HG02588 (cell line): Measurements from ENCODE around the gene ZNF451.
"Not testable (repeated sequence)": the region's sequence is repeated elsewhere in the genome, so short reads cannot be mapped to it uniquely, and the experiment has no call there.

Source experiments
- ATAC-seq: cut with Tn5 transposase; IDR thresholded peaks from one replicate; pipeline ENCODE4 v1.9.1; 2021; ENCODE audit warnings: mild to moderate bottlenecking, moderate library complexity; ENCODE audit not compliant: unreplicated experiment

ZNF451 gene

DNA sequence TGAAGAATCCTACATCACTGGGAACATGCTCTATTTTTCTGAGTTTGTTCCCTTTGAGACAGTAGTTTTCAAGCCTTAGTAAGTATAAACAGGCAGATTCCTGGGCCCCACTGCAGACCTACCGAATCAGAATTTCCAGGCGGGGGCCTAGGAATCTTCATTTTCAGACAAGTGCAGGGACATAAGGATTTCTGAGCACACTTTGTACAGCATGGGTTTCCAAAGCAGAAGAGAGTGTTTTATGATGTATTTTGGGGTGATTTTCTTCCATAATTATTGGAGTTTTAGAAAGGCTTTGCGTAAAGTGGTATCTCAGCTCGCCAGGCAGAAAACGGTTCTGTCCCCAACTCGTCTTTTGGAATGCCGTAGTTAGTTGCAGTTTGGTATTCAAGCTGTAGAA is 1.4 kb downstream of the ZNF451 start:
- not testable (repeated sequence) for ATAC-seq

DNA sequence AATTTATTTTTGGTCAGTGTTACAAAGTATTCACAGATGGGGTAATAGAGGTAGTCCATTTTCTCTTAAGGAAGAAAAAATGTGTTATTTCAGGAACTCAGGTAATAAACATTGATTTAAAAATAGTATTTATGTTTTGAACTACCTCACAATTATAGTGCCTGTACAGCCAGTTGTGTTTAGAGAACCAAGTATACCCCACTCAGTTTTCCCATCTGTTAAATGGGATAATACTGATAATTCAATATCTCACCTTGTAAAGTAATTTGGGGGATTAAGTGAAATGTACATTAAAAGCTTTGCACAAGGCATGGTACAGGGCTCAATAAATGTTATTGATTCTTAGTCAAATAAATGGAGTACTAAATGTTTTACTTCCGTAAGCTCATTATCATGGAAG is 4.7 kb downstream of the ZNF451 start:
- ATAC-seq = no peak

DNA sequence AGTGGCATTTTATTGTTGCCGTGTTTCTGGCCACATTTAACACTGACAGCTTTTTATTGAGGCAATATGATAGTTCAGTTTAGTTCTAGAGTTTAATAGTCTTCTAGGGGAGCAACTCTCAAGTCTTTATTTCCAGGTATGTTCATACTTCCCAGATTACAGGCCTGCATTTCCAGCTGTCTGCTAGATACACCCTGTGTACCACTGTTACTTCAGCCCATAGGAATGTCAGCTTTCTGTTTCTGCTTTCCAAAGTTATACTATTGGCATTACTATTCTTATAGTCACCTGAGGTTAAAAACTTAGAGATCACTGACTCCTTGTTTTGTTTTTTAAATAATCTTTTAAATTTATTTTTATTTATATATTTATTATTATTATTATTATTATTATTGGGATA is 7.6 kb downstream of the ZNF451 start:
- no peak for ATAC-seq

DNA sequence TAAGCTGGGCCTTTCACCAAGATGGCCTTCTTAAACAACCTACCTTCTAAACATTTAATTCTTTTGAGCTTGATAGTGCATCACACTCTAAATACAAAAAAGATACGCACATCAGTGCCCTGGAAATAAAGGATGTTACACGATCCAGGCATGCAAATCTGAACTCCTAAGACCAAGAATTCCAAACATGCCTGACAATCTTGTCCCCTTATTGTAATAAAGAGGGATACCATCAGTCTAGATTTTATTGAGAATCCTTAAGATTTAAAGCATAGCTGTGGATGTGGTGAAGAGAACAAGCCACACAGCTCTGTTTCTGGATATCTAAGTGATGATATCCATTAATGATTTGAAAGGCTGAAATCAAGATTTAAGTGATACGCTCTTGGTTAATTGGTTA is 13.0 kb downstream of the ZNF451 start:
- no peak for ATAC-seq

DNA sequence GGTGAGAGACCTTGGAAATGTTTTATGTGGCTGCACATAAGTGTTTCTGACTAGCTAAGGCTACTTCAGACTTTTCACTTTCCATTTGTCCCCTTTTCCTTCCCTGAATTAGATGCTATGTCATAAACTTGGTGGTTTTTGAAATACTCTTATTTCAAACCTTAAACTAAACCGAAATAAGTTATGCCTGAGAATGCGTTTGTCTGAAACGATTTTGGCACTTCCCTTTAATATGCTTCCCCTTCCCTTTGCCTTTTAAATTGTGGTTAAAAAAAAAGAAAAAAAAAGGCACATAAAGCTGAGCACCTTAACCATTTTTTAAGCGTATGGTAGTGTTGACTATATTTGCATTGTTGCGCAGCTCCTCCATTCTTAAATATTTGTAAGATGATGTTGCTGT is 14.3 kb downstream of the ZNF451 start:
- ATAC-seq = no peak

DNA sequence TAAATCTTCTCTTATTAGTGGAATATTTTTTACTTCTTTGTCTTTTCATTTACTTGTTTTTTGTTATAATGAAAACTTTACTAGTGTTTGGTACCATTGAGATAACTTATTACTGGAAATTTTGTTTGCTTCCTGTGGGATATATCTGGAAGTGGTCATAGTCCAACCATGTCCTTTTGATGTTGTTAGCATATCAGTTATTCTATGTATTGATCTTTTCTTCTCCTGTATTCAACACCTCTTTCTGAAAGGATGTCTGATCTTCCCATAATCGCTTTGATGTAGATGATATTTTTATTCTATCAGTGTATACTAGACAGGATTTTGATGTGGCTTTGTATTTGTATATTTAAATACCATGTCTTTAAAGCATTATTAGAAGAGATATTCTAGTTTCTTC is 17.0 kb downstream of the ZNF451 start:
- ATAC-seq = no peak

DNA sequence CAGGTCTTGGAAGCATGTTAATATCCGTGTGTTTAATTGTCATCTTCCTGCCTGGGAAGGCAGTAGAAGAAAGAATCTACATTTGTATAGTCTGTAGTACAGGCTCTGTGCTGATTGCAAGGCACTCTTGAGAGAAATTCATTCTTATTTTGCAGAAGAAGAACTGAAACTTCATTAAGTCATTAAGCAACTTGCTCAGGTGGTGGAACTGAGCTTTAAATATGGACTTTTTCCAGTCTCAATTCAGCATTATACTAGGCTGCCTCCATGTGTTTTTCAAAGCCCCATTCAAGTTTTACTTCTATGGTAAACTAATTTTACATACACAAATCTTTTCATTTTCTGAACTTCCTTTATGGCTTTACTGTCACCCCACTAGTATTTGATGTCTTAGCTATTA is 18.7 kb downstream of the ZNF451 start:
- ATAC-seq = peak; percentile 84

DNA sequence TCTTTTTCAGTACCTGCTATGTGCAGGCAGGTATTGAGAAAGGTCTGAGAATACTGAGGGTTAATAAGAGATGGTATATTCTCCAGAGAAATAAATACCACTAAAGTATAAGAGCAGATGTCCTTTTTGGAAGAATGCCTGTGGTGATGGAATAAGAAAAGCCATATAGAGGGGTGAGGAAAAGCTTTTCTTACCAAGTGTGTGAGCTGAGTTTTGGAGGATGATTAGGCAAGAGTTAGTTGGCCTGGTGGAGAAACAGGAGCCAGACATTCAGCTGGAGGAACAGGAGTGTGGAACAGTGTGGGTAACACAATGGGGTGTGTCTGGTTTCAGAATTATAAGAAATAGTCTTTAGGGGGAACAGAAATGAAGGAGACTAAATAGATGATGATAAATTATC is 19.9 kb downstream of the ZNF451 start:
- no peak for ATAC-seq

DNA sequence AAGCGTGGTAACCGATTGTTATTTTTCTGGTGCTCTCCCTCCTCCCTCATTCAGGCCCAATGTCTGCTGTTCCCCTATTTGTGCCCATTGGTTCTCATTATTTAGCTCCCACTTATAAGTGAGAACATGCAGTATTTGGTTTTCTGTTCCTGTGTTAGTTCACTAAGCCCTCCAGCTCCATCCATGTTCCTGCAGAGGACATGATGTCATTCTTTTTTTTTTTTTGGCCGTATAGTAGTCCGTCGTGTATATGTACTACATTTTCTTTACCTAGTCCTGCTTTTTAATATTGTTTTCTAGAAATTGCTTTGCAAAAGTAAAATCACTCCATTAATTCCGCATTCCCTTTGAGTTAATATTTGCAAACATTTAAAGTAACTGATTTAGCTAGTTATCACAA is 23.1 kb downstream of the ZNF451 start:
- ATAC-seq = no peak

DNA sequence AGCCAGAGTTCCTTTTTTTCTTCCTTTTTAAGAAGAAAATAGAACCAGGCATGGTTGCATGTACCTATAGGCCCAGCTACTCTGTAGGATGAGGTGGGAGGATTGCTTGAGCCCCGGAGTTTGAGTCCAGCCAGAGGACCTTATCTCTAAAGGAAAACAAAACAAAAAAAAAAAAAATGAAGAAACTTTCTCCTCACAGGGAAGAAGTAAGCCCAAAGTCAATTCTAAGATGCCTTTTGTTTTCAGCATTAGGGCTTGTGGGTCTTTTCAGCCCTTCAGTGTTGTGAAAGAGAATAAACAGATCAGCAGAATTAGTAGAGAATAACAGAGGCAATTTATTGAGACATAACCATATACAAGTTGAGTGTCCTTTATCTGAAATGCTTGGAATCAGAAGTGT is 26.8 kb downstream of the ZNF451 start:
- no peak for ATAC-seq

DNA sequence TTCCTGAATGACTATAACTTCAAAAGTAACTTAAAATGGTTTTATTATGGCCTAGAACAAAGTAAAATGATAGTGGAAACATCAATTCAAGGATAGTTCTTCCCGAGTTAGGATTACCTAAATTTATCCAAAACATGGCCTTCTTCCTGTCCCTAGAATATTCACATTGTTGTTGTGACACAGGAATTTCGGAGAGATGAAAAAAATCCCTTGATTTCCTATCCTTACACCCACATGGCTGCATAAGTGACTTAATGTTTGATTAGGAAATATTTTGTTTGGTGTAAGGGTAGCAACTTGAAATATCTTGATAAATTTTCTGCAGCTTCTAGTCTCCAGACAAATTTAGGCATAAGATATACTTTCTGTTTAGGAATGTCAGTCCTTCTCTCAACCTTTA is 27.8 kb downstream of the ZNF451 start:
- ATAC-seq = no peak

DNA sequence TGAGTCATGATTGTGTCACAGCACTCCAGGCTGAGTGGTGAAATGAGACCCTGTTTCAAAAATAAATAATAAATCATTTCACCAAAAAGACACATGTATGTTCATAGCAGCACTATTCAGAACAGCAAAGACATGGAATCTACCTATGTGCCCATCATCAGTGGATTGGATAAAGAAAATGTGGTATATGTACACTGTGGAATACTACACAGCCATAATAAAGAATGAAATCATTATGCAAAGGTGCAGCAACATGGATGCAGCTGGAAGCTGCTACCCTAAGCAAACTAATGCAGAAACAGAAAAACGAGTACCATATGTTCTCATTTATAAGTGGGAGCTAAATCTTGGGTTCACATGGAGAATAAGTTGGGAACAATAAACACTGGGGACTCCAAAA is 33.1 kb downstream of the ZNF451 start:
- no peak for ATAC-seq

DNA sequence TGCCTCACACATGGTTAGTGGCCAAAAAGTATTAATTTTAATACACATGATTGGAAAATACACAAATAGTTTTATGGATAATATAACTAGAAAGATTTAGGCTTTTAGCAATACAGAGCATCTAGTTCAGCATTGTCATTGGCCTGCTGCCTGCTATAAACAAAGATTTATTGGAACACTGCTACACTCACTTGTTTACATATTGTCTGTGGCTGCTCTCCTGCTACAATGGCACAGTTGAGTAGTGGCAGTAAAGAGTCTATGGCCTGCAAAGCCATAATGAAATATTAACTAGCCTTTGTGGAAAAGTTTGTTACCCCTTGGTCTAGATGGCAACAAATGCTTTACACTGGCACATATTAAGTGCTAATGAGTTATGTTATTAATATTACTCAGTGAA is 37.8 kb downstream of the ZNF451 start:
- no peak for ATAC-seq

DNA sequence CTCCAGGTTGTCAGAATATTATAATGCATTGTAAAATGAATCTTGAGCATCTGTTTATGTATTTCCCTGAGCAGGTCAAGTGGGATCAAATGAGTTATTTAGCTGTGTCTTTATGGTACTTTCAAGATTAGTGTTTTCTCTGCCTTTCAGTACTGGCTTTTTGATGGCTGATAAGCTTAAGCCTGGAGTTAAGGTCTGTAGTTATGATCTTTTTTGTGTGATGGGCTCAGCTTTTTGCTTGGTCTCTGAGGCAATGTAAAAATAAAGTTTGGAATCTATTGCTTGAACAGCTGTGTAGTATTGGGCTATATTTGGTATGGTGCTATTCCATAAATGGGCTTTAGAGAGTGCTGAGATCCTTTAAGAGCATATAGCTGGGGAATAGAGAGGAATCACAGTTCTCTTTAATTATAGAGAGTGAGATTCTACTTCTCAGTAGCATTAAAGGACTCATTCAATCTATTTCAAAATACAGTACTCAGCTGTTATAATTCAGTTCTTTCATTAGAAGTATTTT is 40.7 kb downstream of the ZNF451 start:
- no peak for ATAC-seq

DNA sequence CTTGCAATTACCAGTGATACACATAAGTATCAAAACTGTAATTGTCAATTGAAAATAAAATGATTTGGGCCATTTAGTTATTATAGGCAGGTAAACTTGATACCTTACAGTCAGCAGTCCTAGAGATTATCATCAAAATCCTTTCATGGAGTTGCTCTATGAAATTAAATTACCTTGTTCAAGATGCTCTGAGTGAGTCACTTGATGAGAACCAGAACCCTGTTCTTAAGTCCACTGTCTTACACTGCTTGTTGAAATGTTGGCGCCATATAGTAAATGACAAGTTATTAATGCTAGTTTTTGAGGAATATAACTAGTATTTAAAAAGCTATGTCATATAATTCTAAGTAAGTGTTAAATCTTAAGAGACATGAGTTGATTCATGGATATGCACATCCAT is 45.0 kb downstream of the ZNF451 start:
- ATAC-seq = no peak

DNA sequence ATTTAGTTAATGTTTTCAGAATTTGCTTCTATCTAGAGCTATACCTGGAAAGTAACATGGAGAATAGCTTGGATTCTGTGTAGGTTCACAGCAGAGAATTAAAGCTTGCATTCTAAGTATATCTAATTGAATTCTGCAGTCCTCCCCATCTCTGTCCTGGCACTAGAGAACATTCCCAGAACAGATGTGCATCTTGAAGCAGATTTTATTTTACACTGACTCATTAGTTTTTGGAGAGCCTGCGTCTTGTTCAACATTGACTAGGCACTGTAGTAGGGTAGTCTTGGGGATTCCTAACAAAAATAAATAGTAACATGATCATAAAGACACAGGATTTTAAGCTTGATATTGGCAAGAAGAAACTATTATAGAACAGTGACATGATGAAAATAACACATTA is 45.9 kb downstream of the ZNF451 start:
- no peak for ATAC-seq

DNA sequence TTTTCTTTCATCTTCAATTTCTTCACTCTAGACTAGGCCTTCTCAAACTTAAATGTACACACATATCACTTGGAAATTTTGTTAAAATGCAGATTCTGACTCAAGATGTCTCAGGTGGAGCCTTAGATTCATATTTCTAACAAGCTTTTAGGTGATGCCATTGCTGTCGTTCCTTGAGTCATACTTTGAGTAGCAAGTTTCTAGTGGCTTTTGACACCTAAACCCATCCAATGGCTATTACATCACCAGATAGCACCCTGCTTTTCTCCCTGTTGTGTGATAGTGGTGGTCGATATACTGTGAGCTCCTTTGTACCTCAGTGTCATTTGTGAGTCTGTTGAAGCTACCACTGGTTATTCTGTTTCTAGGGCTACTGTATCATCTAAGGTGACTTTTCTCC is 47.4 kb downstream of the ZNF451 start:
- ATAC-seq = no peak

DNA sequence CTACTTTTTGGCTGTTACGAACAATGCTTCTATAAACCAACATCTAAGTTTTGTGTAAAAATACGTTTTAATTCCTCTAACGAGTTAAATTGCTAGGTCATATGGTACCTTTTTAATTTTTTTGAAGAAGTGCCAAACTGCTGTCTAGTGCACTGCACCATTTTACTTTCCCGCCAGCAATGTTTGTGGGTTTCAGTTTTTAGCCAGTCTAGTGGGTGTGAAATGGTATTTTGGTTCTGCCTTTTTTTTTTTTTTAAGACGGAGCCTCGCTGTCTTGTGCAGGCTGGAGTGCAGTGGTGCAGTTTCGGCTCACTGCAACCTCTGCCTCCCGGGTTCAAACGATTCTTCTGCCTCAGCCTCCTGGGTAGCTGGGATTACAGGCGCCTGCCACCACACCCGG is 48.0 kb downstream of the ZNF451 start:
- no peak for ATAC-seq

DNA sequence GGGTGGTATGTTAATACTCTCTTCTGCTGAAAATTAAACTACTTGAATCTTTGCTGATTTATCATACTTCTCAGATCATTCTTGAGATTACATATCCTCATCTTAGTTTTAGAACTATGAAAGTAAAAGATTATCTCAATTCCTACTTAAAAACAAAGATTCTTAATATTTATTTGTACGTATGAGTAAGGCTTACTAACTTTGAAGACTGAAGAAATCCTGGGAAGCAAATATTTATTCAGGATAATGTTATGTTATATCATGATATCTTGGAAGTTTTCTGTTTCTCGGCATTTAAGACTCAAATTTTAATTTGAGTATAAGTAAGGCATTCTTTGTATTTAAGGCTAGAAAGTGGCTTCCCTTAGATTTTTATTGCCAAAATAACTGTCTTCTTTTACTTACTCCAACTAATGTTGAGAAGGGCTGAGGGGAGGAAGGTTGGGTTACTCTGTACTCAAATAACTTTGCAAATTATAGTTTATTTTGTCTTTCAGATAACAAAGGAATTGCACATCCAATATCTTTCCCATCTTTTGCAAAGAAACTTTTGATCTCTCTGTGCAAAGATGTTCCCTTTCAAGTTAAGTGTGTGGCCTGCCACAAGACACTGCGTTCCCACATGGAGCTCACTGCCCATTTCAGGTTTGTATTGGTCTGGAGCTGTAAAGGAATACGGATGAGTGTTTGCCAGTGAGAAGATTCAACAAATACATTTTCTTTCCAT is 51.6 kb downstream of the ZNF451 start:
- no peak for ATAC-seq

DNA sequence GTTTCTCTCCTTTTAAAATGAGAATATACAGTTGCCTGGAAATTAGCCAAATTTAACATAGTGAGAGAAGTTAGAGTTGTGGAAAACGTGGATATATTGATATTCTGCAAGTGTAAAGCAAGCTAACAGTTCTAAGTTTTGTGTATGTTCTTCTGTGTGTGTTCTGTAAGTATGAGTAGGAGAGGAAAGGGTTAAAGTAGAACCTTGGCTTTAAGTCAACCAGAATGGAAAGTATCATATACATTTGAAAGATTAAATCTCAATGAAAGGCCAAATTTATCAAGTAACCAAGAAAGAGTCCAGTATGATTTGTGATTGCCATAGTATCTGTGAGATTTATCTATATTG is 52.2 kb downstream of the ZNF451 start:
- no peak for ATAC-seq

DNA sequence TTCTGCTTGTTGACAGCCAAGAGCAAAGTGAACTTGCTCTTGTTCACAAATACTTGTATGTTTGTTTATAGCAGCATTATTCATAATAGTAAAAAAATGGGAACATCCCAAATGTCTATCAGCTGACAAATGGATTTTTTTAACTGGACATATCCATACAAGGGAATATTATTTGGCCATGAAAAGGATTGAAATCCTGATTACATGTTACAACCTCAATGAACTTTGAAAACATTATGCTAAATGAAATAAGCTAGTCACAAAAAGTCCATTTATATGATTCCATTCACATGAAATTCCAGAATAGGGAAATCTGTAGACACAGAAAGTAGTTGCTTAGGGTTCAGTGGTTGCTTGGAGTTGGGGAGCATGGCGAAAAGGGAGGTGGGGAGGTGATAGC is 53.7 kb downstream of the ZNF451 start:
- no peak for ATAC-seq

DNA sequence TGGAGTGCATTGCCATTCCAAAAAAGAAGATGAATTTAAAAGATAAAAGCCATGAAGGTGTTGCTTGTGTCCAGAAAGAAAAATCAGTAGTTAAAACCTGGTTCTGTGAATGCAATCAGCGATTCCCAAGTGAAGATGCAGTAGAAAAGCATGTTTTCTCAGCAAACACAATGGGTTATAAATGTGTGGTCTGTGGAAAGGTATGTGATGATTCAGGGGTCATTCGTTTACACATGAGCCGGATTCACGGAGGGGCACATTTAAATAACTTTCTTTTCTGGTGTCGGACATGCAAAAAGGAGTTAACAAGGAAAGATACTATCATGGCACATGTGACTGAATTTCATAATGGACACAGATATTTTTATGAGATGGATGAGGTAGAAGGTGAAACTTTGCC is 57.4 kb downstream of the ZNF451 start:
- ATAC-seq = no peak
